Erythroblast (primary cell): ENCODE measurements around the gene SORL1.

Source experiments
- GATA1 ChIP-seq: IDR thresholded peaks from 2 replicates; pipeline ENCODE4 v1.6.1; 2011; ENCODE audit warnings: low read depth, mild to moderate bottlenecking, control low read depth, low read length, moderate library complexity
- POLR2A ChIP-seq: IDR thresholded peaks from 2 replicates; pipeline ENCODE4 v1.6.1; 2011; ENCODE audit warnings: mild to moderate bottlenecking, low read length

GRCh38 chr11:121607341-121607740, 155.2 kb downstream of the SORL1 start:
- TF ChIP-seq POLR2A (no peak), GATA1 (no peak)
